Fibroblast of gingiva (primary cell): Measurements from ENCODE around the gene PRR7.
A peak's percentile ranks its signal among the peaks of the same experiment; 100 is the strongest.

Experiments used
- DNase-seq: peaks from one replicate; pipeline ENCODE4 v3.0.0-alpha.2; 2011; ENCODE audit warnings: low read depth

PRR7 gene

DNA sequence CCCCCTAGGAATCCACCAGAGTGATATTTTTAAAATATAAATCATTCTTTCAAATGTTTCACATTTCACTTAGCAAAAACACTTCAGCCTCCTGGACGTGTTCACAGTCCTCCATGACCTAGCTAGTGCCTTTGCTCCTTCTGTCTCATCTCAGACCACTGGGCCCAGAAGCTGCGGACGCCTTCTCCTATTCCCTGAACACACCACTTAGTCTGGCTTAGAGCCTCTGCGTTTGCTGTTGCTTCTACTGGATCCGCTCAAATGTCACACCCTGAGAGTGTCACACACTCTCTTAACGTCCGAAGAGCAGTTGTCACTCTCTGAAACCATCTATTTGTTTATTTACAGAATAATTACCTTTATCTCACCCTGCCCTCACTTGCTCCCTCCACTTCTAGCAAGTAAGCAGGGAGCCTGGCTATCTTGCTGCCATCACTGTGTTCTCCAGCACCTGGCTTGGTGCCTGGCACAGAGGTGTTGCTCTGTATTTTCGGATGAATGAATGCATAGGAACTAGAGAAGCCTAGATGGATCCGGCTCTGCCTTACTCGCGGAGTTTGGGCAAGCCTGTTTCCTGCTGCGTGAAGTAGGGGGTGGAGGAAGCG is 21.3 kb upstream of the PRR7 start:
- DNase-seq = no peak

DNA sequence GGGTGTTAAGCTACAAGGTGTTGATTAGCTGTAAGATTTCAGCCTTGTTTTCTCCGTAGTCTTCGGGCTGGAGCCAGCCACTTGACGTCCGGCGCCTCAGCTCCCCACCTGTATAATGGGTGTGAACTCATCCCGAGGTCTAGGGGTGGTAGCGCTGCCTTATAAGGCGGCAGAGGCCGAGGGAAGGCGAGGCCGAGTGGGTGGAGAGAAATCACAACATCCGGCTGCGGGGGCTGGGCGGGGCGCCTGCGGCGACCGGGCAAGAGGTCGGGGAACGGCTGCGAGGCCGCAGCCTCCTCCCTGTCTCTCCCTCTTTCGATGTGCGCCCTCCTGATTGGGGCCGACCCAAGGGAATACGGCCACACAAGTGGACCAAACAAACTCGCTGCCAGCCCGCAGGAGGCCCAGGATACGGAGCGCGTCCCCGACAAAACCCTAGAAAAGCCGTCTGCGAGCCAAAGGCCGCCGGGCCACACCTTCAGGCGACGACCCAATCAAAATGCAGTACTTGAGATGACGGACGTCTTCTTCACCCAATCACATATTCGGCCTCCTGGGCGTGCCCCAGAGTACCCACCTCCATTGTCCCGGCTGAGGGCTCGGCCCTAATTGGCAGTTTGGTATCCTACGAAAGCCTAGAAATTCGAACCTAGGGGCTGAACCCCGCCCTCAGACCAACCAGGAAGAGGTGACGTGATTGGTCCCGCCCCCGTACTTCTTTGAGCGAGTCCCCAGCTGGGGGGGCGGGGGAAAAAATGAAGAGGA is 20.6 kb upstream of the PRR7 start:
- peak; percentile 100 for DNase-seq

DNA sequence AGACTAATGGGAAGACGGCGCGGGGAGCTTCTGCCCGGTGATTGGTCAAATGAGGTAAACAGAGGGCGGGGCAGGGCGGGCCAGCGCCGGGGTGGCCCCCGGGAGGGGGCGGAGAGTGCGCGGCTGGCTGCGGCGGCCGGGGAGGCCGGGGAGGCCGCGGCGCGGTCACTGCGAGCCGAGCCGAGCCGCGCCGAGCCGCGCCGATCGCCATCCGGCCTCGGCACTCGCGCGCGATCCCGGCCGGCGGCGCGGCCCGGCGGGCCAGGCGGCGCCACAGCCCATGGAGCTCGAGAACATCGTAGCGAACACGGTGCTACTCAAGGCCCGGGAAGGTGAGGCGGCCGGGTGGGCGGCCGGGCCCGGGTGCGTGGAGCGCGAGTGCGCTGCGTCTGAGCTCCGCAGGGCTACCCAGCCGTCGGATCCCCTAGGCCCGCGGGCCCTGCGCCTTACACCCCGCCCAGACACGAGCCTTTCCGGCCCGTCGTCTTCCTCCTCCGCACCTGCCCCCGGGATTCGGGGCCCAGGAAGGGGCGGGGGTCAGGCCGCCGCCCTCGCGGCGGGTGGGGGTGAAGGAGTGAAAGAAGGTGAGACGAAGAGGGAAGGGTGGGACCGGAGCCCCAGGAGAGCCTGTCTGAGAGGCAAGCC is 19.9 kb upstream of the PRR7 start, which contains the start of gene GRK6:
Gene GRK6, plus strand, starts transcription at position 111 of the 645 bp plus-strand sequence. Its CDS starts 170 bp downstream, at position 281.
- DNase-seq = peak; percentile 18

DNA sequence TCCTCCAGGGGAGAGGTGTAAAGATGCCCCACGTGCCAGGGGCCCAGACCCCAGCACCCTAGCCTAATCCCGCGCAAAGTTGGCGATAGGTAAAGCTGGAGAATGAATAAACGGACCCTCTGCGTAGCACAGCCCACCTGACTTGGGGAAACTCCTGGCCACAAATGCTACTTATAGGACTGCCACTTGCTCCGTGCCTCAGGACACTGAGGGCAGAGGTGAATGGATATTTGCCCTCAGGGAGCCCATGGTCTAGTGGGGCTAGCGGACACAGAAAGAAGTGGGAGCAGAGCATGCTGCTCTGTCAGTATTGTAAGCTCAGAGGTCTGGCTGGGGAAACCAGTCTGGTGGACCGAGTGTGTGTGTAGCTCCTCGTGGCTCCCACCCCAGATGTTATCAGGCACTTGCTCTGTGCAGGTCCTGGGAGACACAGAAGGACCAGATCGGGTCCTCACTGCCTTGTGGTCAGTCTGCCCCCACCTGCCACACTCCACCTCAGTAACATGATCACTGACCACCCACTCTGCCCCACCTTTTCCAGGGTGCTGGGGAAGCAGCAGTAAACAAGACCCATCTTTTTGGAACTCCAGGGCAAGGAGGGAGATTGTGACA is 19.3 kb upstream of the PRR7 start:
- no peak for DNase-seq

DNA sequence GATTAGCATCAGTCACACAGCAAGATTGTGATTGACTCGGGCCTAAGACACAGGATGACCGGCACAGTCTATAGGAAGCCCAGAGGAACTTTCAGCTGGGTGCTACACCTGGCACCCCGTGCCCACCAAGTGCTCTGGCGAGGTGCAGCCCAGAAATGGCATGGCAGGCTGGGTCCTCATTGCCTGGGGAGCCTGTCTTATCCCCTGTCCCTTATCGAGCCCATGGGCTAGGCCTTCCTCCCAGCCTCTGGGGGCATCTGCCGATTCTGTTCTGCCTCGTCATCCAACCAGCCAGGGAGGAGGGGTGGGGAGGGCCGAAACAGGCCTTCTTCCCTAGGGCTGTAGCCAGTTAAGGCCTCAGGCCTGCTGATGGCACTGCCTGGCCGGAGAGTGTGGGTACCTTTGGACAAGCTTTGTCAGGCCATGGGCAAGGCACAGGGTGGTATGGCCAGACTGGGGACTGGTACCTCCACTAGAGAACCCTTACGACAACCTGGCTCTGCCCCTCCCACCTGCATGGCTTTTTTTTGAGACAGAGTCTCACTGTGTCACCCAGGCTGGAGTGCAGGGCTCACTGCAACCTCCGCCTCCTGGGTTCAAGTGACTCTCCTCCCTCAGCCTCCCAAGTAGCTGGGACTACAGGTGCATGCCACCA is 18.6 kb upstream of the PRR7 start:
- DNase-seq = no peak

DNA sequence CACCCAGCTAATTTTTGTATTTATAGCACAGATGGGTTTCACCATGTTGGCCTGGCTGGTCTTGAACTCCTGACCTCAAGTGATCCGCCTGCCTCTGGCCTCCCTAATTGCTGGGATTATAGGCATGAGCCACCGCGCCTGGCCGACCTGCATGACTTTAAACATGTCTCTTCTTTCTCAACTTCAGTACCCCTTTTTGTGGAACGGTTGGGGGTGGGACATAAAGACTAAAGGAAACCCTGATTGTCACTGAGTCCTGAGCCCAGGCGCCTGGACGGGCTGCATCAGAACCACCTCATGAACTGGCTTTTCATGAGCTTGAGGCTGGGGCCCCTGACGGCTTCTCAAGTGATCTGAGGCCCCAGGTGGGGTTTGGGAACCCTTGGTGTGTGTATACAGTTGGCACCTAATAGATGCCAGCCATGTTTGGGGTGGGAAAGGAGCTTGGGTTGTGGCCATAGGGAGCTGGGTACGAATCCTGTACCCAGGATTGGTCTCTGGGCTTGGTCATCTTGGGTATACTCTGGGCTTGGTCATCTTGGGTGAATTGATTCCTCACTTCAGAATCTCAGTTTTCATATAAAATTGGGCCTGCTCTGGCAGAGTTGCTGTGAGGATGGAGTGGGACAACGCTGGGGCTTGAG is 17.9 kb upstream of the PRR7 start:
- no peak for DNase-seq

DNA sequence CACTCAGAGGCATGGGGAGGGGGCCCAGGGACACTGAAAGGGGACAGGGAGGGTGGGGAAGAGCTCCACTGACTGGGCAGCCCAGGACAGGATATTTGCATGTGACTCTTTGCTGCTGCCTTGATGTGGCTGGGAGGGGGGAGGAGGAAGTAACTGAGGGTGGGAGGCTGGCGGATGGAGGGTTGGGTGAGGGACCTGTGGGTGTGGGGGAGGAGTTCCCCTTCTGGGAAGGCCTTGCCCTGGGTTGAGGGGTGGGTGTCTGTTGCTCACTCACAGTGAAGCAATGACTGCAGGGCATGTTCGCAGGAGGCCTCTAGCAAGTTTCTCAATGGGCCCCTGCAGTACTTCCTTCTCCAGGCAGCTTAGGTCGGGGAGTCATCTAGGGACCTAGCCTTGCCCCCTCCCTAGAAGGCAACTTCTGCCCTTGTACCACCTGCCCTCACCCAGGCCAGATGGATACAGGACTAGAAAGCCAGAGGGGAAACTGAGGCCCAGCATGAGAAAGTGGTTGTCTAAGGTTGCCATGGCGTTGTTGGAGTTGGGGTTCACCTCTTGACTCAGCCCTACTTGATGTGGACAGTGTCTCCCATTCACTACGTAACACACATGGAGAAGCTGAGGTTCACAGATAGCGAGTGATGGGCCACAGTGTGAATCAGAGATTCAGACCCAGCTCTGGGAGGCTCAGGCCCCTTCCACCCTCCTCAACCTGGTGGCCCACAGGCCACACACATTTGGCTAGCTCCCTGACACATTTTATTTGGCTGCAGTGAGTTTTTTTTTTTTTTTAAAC is 17.2 kb upstream of the PRR7 start:
- DNase-seq = no peak

DNA sequence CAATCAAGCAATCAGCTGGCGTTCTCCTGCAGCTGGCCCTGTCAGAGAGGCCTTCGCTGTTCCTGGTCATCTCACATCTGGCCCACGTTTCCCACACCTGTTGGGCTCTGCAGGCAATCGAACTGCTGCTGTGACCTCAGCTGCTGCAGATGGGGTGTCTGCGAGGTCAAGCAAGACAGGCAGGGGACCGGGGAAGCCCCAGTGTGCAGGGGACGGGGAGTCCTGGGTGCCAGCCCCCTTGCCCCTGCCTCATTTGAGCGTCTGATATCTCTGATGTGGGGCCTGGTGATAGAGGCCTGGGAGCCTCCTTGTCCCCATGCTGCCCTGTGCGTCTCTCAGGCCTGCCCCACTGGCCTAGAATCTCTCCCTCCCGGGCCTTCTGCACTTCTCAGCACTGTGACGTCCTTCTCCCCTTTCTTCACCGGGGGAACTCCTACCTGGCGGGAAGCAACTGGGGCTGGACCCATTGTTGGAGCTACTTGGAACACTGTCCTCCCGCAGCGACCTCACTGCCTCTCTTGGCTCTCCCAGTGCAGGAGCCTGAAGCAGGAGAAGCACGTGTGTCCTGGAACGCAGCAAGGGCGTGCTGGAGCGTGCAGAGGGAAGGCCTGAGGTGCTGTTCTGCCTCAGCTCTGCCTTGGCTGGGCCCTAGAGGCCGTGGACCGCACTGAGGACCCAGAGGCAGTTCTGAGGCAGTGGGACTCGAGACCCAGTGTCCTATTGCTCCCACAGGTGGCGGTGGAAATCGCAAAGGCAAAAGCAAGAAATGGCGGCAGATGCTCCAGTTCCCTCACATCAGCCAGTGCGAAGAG is 16.3 kb upstream of the PRR7 start:
- DNase-seq = no peak

DNA sequence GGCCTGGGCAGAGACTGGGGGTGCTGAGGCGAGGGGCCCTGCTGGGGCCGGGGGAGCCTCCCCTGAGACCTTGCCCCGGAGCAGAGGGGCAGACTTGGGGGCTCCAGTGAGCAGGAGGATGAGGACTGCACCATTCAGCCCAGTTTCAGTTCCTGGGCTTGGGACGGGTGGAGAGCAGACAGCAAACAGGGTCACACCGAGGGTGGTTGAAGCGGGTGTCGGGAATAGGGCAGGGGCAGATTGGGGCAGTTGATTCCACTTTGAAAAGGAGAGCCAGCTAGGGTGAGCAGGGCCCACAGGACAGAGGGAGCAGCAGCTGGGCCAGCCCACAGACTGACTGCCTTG is 15.7 kb upstream of the PRR7 start:
- no peak for DNase-seq

DNA sequence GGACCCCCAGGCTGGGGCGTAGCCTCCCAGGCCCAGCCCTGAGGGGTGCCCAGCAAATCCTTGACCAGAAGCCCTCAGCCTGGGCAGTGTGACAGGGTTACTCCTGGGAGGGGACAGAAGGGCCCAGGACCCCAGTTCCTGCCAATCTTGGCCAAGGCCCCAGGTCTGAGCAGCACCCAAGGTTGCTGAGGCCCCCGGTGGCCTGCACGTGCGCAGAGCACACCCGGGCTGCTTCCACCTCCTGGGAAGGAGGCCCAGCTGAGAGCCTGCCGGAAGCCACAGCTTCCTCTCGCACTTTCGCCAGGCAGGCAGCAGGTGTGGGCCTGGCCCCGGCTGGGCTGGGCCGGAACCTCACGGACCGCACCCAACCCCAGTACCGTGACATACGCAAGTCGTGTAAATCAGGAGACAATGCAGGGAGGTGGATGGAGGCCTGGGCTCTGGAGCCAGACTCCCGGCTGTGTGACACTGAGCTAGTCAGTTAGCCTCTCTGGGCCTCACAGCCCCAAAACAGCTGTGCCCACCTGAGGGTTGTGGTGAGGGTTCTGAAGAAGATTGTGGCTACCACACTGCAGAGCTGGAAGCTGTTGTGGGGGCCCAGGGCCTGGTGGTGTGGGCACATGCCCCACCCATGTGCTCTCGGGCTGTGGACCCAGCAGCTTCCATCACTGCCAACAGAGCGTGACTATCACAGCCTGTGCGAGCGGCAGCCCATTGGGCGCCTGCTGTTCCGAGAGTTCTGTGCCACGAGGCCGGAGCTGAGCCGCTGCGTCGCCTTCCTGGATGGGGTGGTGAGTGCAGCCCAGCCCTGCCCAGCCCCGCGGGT is 15.1 kb upstream of the PRR7 start:
- DNase-seq = no peak

DNA sequence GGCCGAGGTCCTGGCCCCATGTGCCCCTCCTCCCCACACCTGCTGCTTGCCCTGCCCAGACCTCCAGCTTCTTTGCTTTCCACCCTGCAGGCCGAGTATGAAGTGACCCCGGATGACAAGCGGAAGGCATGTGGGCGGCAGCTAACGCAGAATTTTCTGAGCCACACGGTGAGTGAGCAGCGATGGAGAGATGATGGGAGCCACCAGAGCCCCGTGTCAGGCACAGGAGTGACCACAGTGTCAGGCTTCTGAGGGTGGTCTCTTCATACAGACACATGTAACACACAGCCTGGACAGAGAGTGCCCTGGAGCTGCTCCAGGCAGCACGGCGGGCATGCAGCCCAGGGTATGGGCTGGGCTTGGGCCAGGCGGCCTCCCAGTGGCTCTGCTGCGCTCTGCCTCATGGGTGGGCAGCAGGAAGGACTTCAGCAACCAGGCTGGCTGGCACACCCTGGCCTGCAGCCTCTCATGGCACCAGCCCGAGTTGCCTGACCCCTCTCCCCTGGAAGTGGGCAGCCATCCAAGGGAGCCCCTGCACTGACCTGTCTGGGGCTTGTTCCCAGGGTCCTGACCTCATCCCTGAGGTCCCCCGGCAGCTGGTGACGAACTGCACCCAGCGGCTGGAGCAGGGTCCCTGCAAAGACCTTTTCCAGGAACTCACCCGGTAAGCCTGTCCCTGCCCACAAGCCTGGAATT is 14.3 kb upstream of the PRR7 start:
- no peak for DNase-seq

DNA sequence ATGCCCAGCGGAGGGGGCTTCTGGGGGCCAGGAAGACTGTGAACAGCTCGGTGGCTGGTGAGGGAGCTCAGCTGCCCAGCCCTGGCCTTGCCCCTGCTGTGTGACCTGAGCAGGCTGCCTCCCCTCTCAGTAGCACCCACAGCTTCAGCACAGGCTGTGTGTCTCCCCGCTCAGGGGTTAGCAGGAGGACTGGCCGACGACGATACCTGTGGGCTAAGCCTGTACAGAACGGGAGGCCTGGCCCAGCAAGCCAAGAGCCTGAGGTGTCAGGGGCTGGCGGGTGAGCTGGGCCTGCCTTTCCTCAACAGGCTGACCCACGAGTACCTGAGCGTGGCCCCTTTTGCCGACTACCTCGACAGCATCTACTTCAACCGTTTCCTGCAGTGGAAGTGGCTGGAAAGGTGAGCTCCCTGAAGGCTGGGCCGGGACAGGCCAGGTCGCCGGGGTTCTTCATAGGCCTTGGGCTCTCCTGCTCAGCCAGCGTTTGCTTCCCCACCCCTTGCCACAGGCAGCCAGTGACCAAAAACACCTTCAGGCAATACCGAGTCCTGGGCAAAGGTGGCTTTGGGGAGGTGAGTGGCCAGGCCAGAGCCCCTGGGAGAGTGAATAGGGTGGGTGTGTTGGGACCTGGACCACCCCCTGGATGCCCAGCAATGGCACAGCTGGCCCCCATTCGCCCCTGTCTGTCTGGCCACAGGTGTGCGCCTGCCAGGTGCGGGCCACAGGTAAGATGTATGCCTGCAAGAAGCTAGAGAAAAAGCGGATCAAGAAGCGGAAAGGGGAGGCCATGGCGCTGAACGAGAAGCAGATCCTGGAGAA is 13.6 kb upstream of the PRR7 start:
- DNase-seq = no peak

DNA sequence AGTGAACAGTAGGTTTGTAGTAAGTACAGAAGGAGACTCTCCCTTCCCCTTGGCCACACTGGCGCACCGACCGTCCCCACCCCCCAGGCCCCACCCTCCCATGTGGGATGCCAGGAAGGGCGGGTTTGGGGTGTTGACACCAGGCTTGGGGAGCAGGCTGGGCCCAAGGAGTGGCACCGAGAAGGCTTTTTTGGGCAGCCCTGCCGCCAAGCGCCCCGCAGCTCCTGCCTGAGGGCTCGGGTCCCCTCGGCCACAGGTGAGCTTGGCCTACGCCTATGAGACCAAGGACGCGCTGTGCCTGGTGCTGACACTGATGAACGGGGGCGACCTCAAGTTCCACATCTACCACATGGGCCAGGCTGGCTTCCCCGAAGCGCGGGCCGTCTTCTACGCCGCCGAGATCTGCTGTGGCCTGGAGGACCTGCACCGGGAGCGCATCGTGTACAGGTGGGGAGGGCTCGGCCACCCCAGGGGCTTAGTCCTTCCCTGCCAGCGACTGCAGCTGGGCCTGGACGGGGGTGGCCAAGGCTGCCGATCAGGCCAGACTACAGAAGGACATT is 12.9 kb upstream of the PRR7 start:
- no peak for DNase-seq

DNA sequence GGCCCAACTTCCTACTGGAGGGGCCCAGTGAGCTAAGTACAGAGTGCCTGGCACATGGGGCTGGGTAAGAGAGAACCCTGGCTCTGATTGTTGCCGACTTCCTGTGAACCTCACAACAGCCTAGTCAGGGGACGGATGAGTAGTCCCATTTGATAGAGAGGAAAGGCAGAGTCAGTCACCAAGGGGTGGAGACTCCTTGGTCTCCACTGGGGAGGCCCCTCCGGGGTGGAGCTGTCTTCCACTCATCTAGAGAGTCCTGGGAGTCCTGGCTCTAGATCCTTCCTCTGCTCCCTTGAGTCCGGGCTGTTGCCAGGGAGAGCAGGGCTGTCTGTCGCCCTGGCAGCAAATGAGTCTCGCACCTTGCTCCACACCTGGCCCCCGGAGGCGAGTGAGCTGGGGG is 12.2 kb upstream of the PRR7 start:
- DNase-seq = no peak

DNA sequence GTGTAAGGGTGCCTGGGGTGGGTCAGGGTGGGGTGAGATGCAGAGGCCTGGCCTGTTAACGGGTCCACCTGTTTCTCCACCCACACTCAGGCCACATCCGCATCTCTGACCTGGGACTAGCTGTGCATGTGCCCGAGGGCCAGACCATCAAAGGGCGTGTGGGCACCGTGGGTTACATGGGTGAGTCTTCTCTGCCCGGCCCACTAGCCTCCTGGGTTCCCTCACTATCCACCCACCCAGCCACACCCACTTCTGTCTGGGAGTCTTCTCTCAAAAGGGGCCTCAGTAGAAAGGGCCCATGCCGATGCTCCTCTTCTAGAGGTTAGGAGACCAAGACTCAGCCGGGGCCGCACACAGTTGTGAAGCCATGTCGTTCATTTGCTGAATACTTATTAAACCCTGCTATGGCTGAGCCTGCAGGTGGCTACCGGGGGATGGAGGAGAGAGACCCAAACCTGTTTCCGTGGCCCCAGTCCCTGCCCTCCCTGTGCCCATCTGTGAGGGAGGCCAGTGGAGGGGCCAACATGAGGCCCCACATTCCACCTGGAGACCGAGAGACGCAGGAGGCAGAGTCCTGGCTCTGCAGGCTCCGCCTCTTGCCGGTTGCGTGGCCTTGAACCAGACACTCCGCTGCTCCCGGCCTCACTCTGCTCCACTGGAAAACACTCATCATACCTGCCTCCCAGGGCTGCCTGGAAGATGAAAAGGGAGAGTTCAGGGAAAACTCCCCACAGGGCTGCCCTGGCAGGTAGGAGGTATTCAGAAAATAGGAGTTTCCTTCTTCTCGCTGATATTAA is 11.5 kb upstream of the PRR7 start:
- no peak for DNase-seq

DNA sequence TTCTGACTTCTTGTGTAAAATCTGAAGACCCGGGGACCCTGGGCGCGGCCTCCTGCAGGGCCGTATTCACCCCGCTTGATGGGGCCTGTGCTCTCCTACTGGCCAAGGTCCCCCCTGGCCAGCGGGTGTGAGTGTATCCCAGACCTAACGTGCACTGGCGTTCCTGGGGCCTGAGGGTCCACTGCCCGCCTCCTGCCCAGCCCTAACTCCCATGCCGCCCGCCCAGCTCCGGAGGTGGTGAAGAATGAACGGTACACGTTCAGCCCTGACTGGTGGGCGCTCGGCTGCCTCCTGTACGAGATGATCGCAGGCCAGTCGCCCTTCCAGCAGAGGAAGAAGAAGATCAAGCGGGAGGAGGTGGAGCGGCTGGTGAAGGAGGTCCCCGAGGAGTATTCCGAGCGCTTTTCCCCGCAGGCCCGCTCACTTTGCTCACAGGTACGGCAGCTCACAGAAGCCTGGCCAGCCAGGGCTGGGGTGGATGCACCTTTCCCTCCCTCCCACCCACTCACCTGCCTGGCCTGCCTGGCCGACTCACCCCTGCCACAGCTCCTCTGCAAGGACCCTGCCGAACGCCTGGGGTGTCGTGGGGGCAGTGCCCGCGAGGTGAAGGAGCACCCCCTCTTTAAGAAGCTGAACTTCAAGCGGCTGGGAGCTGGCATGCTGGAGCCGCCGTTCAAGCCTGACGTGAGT is 10.6 kb upstream of the PRR7 start:
- no peak for DNase-seq
